ENCODE measurements around the gene MARCKSL1. TPM values are rescaled to one million over a fixed set of nuclear protein-coding genes. Genes with fewer than 3 reads are reported as not detected.

MARCKSL1 gene
- total RNA-seq, 1 donor from 2014 or later, result 94.7 TPM

DNA sequence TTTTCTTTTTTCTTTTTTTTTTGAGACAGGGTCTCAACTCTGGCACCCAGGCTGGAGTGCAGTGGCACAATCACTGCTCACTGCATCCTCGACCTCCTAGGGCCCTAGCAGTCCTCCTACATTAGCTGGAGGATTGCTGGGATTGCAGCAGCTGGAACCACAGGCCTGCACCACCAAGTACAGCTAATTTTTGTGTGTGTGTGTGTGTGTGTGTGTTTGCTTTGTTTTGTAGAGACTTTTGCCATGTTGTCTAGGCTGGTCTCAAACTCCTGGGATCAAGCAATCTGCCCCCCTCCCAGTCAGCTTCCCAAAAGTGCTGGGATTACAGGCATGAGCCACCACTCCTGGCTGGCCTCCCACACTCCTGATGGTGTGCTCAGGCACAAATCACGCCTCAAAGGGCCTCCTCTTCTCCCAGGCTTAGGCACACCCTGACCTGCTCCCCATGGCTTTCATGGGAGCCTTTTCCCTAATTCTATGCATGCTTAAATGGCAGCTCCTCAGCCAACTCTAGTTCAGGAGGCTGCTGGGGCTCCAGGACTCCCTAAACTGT, 16.9 kb upstream of the MARCKSL1 start:
- no peak for DNase-seq (ENCODE audit: low read depth in 2 of 2)

DNA sequence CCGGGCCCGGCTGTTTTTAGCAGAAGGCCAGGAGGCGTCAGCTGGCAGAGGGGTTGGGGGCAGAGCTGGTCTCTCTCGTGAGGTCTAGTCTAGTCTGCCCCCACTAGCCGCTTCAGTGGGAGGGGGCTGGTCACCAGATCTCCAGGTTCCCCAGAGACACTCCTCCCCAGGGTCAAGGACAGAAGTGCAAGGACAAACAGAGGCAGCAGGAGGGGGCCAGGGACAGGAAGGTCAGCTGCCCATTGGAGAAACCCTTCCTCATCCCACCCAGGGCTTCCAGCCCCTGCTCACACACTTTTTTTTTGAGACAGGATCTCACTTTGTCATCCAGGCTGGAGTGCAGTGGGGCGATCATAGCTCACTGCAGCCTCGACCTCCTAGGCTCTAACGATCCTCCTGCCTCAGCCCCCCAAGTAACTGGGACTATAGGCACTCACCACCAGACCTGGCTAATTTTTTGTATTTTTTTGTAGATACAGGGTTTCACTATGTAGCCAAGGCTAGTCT, 16.3 kb upstream of the MARCKSL1 start:
- DNase-seq (ENCODE audit: low read depth in 2 of 2), result no peak

DNA sequence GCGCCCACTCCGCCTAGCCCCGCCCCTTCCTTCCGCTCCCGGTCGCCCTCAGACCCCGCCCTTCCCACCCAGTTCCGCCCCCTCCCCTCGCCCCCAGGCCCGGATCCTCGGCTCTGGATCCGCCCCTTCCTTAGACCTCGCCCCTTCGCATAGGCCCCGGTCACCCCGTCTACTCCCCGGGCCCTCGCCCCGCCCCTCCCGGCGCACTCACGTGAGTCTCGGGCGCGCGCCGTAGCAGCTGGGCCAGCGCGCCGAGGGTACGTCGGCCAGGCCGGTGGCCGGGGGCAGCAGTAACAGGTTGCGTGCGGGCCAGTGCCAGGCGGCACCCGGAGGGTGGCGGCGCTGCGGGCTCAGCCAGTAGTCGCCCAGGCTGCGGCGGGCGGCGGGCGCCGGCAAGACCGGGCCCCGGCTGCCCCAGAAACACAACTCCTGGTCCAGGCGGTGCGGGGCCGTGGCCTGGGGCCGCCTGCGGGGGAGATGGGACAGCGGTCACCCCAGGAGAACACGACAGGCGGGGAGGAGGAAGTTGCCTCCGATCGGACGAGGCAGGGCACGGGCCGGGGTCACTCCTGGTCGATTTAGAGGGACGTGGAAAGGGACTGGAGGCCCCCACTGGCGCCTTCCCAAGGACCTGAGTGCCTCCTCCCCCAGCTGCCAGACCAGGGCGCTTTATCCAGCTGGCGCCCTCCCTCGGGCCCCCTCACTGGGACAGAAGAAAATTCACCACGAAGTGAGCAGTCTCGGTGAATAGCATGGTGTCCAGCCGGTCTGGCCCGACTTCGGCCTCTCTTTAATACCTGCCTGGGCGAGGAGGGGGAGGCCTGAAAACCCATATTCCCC, 15.6 kb upstream of the MARCKSL1 start:
- peak; percentile 77 to 92 for DNase-seq (ENCODE audit: low read depth in 2 of 2)

DNA sequence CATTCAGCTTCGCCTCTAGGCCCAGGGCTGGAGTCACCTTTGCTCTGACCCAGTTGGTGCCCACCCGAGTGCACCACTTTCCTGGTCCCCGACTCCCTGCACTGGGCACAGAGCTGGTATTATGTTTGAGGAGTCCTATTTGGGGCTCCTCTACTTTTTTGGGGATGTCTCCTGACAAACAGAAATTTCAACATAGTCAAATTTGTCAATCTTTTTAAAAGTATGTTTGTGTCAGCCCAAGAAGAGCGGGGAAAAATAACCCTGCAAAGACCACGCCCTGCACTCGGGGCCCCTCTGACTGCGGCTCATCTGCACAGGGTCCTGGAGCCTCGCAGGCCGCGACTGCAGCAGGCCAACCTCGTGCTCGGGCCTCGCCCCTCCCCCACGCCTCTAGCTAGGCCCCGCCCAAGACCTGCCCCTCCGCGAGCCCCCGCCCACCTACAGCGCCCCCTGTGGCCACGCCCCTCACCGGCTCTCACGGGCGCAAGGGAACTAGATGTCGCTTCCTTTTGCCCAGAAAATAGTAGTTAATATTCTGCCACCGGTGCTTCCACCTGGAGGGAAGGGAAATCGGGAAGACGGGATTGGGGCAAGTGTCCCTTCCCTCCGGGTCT, 14.9 kb upstream of the MARCKSL1 start:
- peak; percentile 41 to 71 for DNase-seq (ENCODE audit: low read depth in 2 of 2)

DNA sequence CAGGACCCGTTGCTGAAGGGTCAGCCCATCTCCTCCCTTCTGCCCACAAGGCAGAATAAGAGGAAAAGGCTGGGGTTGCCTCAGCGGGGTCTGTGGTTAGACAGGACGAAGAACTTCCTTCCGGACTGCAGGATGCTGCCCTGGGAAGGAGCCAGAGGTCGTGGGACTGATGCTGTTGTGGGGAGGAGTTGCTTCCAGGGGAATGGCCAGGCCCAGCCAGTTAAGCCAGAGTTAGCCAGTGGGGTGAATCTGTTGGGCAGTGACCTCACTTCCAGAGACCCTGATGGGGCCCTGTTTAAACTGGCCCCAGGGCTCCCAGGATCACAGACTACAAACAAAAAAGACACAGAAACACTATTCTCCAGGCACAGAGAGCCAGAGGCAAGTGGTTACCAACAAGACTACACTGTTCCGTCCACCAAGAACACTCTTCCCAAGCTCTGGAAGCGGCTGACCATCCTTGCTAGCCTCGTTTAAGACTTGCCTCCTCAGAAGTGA, 13.2 kb upstream of the MARCKSL1 start:
- peak; percentile 93 to 94 for DNase-seq (ENCODE audit: low read depth in 2 of 2)

DNA sequence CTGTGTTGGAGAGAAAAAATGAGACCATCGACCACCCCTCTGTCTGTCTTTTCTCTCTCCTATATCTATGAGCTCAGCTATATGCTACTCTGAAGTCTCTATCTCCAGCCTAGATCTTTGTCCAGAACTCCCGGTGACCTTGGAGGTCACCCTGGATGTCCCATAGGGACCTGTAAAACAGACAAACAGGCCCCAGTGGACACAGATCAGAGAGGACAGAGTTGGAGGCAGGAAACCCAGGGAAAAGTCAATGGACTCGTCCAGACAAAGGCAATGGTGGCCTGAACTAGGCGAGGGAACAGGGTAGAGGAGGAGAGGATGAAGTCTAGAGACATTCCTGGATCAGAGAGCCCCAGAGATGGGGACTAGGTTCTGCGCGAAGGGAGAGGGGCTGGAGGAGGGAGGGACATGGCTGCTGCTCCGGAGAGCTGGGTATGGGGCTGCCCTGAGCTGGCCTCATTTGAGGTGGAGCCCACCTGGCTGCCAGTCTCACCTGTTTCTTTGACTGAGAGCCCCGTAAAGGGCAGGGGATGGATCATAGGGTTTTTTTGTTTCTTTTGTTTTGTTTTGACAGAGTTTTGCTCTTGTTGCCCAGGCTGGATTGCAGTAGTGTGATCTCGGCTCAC, 10.6 kb upstream of the MARCKSL1 start:
- no peak for DNase-seq (ENCODE audit: low read depth in 2 of 2)

DNA sequence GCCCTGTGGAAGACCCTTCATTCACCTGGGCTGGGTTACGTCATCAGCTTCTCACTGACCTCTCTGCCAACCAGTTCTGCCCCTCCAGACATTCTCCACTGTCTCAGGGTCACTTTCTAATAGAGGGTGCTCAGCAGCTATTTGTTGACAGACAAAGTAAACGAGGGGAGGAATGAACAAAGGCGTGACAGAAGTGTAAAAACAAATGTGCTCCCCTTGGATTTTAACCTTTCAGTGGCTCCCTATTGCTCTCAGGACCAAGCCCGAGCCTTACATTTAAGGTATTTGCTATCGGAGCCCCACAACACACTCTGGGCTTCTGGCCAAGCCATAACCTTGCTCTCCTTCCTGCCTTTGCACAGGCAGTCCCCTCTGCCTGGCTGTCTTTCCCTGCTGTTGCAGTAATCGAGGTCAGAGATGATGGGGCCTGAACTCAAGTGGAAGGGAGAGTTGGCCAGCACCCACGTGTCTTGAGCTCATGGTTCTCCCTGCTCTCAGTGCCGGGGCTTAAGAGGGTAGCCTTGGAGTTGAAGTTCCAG, 9.3 kb upstream of the MARCKSL1 start:
- peak; percentile 60 to 71 for DNase-seq (ENCODE audit: low read depth in 2 of 2)

DNA sequence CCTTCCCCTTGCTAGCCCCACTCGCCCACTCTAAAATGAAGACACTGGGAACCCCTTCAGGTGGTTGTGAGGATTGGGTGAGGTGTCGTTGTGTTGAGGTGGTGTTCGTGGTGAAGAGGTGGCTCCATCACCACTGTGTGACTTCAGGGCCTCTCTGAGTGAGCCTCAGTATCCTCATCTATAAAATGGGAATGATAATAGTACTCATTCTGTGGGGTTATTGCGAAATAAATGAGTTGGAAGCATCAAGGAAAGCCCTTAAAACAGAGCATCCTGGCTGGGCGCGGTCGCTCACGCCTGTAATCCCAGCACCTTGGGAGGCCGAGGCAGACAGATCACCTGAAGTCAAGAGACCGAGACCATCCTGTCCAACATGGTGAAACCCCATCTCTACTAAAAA, 6.7 kb upstream of the MARCKSL1 start:
- no peak for DNase-seq (ENCODE audit: low read depth in 2 of 2)

DNA sequence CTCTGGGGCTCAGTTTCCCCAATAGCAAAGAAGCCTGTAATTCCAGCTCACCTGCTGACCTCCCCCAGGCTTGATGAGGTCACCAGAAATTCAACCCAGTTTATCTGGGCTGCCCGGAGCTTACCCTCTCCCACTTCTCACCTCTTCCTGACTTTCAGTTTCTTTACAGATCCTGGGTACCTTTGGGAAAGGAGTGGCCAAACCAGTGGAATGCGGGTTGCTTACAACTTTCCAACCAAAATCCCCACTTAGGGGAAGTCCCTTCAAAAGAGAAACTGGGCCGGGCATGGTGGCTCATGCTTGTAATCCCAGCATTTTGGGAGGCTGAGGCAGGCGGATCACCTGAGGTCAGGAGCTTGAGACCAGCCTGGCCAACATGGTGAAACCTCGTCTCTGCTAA, 5.9 kb upstream of the MARCKSL1 start:
- no peak for DNase-seq (ENCODE audit: low read depth in 2 of 2)

DNA sequence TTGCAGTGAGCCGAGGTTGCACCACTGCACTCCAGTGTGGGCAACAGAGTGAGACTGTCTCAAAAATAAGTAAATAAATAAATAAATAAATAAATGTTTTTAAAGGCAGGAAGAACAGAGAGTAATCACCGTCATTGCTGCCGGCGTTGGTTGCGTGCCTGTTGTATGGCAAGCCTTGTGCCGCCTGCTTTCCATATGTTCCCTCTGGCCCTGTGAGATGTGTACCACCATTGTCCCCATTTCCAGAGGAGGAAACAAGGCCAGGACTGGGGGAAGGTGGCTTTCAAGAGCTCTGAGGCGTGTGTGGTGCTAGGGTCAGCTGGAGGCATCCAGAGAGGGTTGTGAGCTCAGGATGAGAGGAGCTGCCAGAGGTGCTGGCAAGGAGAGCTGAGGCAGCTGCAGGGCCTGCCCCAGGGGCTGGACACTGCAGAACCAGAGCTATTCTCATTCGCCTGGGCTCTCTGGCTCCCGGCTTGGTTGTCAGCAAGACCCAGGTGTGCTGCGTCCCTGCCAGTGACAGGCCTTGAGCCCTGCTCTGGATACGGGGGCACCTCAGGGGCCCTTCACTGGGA, 5.2 kb upstream of the MARCKSL1 start:
- no peak for DNase-seq (ENCODE audit: low read depth in 2 of 2)

DNA sequence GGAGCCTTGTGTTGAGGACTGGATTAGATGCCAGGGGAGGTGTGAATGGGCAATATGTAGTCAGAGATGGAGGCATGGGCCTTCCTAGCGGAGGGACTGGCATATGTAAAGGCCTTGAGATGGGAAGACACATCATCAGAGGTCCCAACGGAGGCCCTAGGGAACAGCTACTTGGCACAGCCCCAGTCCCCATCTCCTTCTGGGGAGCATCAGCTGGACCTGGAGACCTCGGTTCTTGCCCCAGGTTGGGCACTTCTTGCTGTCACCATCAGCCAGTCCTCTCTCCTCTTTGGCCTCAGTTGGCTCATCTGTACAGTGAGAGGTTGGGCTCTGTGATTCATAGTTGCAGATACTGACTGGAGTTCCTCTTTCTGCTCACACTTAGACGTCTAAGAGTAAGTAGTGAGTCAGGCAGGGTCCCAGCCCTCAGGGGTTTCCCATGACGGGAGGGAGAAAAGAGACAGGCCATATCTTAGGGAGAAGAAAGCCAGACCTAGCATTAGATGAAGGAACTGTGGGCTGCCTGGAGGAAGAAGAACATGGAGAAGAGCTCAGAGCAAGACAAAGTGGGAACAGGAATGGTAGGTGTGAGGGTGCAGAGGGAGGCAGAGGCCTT, 3.4 kb upstream of the MARCKSL1 start:
- no peak for DNase-seq (ENCODE audit: low read depth in 2 of 2)

DNA sequence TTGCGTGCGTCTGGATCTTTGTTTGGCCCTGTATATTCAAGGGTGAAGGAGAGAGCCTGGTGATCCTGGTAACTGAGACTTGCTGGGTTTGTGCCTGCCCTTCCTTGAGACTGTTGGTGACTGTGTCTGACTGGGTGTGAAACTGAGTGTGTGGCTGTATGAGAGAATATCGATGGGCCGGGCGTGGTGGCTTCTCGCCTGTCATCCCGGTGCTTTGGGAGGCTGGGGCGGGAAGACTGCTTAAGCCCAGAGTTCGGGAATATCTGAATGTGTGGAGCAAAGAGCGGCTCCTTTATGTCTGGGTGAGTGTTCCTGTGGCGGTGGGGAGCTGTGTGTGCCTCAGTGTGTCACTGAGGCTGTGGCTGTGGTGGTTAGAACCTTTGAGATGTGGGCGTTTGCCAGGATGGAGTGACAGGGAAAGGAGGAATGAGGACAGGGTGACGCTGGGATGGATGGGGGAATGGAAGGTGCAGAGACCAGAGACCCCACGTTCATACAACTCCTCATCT, 2.7 kb upstream of the MARCKSL1 start:
- no peak for DNase-seq (ENCODE audit: low read depth in 2 of 2)

DNA sequence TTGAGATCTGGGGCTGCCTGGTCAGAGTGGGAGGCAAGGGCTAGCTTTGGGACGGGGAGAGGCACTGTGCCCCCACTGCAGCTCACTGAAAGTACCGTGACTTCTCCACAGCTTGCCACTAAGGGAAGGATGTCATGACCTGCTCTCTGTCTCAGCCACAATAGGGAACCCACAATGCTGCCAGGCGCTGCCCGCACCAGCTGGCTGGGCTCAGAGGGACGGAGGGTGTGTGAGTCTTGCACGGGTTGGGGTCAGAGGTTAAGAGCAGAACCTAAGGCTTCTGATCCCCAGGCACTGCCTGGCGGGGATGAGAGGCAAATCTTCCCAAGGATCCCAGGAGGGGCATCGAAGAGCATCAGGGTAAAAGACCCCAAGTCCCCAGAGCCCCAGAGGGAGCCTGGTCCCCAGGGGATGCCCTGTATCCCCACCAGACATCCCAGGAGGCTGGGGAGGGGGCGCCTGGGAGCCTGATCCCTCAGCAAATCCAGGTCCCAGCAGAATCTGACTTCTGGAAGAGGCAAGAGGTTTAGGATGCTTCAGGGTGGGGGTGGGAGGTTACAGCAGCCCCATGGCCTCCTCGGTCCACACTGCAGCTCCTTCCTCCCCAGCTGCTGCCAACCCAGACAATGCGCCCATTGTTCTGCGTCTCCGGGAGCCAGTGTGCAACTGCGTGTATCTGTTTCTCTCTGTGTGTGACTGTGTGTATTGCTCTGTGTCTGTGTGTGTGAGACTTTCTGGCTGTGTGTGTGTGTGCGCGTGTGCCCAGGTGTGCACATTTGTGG, 2.0 kb upstream of the MARCKSL1 start:
- peak in 1 of 2 donors; percentile 49 for DNase-seq (ENCODE audit: low read depth in 2 of 2)

DNA sequence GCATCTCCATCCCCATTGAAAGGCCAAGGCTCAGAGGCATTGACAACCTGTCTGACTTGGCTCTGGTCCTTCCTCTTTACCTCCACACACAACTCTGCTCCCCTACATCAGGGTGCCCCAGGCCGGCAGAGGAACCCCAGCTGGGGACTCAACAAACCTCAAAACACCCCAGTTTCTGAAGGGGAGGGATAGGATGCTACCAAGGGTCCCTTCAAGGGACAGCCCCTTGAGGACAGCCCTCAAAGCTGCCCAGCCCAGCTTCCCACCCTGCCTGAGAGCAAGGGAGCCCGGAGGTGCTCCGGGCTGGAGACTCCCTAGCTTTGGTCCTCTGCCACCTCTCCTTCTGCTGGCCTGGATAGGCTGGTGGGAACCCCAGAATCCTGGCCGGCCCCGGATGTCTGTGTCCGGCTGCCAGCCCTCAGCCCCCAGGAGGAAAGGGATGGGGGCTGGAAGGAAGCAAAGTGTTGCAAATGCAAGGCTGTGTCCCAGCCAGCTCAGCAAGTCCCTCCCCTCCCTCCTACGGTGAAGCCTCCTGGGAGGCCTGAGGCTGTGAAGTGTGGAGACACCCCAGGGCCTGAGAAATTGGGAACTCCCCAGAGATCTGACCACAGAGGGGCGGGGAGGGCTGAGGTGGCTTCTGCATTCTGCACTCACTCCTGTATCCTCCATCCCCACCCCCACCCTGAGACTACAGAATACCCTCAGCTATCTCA, 1.1 kb upstream of the MARCKSL1 start:
- no peak for DNase-seq (ENCODE audit: low read depth in 2 of 2)

DNA sequence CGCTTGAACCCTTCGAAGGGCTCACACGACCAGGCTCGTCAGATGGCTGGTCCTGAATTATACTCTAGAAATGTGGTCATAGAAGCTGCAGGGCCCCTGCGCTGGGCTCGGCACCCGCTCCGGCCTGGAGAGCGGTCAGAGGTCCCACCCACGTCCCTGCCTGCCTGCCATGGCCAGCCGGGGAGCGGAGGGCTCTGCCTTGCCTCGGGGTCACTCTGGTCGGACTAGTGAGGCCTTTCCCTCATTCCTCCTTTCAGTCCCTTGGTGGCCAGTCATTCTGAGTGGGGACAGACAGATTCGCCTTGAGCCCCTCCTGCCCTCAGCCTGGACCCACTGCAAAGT, 529 bp upstream of the MARCKSL1 start:
- no peak for DNase-seq (ENCODE audit: low read depth in 2 of 2)

DNA sequence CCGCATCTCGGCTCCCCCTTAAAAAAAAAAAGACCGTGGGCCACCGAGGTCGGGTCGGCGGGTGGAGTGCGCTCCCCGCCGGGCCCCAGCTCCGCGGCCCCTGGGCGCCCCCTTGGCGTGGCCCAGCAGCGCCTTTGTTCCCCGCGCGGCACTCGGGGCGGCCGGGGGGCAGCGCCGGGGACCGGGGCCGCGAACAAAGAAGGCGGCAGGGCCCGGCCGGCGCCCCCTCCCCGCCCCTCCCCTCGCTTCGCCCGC, 571 bp downstream of the MARCKSL1 start:
- DNase-seq (ENCODE audit: low read depth in 2 of 2), result no peak

DNA sequence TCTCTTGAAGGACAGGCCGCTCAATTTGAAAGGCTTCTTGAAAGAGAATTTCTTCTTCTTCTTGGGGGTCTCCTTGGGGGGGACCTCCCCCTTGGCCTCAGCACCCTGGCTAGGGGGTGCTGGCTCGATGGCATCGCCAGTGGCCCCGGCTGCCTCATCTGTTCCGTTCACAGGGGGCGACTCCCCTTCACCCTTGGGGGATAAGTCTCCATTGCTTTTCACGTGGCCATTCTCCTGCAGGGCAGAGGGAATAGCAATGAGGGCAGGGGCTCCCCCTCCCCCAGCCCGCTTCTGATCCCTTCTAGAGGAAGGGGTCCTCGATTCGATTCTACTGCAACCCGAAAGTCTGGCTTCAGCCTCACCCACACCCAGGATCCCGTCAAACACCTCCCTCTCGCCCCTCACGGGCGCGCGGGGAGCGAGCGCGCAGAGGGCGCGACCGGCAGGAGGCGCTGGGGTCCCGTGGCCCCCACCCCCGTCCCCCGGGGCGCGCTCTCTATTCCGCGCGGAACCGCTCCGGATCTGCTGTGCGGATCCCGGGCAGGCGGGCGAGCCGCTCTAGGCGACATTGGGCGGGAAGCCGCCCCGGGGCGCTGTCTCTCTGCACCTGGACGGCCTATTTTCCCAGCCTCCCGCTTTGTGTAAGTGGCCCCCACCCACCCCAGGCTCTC, 1.0 kb downstream of the MARCKSL1 start:
- peak in 1 of 2 donors; percentile 55 for DNase-seq (ENCODE audit: low read depth in 2 of 2)

DNA sequence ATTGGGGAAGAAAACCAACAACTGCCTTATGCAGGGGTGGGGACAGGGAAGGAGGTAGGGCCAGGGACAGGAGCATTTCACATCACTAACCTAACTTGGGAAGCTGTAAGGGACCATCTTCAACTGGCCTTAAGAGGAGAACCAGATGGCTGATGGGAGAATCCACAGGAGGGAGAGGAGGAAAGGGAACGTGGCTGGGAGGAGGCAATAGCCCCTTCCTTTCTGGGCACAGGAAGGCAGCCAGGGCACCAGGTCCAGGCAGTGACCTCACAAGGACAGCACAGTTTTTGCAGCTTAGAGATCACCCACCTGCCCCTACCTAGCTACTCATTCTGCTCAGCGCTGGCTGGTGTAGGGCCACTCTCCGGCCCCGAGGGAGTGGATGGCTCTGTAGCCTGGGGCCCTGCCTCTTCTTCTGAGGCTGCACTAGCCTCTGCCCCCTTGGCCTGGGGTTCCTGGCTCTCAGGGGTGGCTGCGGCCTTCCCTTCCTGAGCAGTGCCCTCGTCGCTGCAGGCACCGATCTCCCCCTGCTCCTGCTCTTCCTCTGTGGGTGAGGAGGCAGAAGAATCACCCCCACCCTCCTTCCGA, 1.7 kb downstream of the MARCKSL1 start:
- no peak for DNase-seq (ENCODE audit: low read depth in 2 of 2)
